Mesodermal cell (in vitro differentiated cells): ENCODE data around the gene POU3F2. TPM values are rescaled to one million over a fixed set of nuclear protein-coding genes. Genes with fewer than 3 reads are reported as not detected.
A peak's percentile ranks its signal among the peaks of the same experiment; 100 is the strongest.

Experiments used
- H3K27ac ChIP-seq: 2 replicates; pipeline ENCODE4 v1.7.0; 2013; ENCODE audit warnings: mild to moderate bottlenecking, low read depth, low read length, moderate library complexity; ENCODE audit not compliant: severe bottlenecking
- H3K36me3 ChIP-seq: 2 replicates; pipeline ENCODE4 v1.7.1; 2013; ENCODE audit warnings: mild to moderate bottlenecking, low read length, moderate library complexity; ENCODE audit not compliant: control insufficient read depth, insufficient read depth
- H3K4me1 ChIP-seq: one replicate; pipeline ENCODE4 v1.7.1; 2013; ENCODE audit warnings: mild to moderate bottlenecking, low read length; ENCODE audit not compliant: insufficient read depth, control insufficient read depth, poor library complexity, severe bottlenecking
- H3K4me3 ChIP-seq: 2 replicates; pipeline ENCODE4 v1.7.0; 2013; ENCODE audit warnings: low read length, control low read depth, mild to moderate bottlenecking; ENCODE audit not compliant: insufficient read depth, poor library complexity, severe bottlenecking; ENCODE audit errors: extremely low read depth
- H3K9me3 ChIP-seq: 2 replicates; pipeline ENCODE4 v1.7.1; 2013; ENCODE audit warnings: mild to moderate bottlenecking, low read length, moderate library complexity; ENCODE audit not compliant: control insufficient read depth
- WGBS, 2 experiments: methylation state at CpG; one replicate each; pipeline ENCODE4 v1.1.5; 2013; ENCODE audit warnings: missing lambda C conversion rate in 2 of 2; ENCODE audit not compliant: insufficient coverage in 2 of 2; 5-methylcytosine and 5-hydroxymethylcytosine counted together
- polyA plus RNA-seq, 2 experiments: library from polyadenylated mRNA; stranded (reverse); fragments of 50-300 nt; gene quantifications; one replicate each; pipeline ENCODE4 v1.2.3, GENCODE V29; 2013

The POU3F2 gene
- 5.0 TPM for polyA plus RNA-seq (2013, experiment 1 of 2)
- polyA plus RNA-seq (2013, experiment 2 of 2): 3.8 TPM

GRCh38 chr6:98834060-98835031 lies at the start of gene POU3F2:
TSS of gene POU3F2 (plus strand) at chr6:98834574. CDS start at chr6:98834874, 300 bp downstream.
- peak within 1 kb of the TSS; percentile 40 for H3K4me3 ChIP-seq
- H3K27ac ChIP-seq: no peak within 1 kb of the TSS
- no peaks in the 10 kb centered on the region for H3K36me3 ChIP-seq
- H3K9me3 ChIP-seq: no peaks in the 10 kb centered on the region
- 0 to 1% methylated on average over 30 to 49 of the region's 83 CpGs for WGBS, 2 experiments
- H3K4me1 ChIP-seq: peaks cover 20% of the 10 kb centered on the region

- 77 to 89% methylated on average over 6 to 7 of the region's 8 CpGs for WGBS, 2 experiments
- Histone ChIP-seq H3K36me3 (no peaks in the 10 kb centered on the region), H3K4me3 (no peak overlapping the region), H3K4me1 (no peaks in the 10 kb centered on the region), H3K9me3 (no peaks in the 10 kb centered on the region), H3K27ac (peak overlapping the region; percentile 46)
Observed at GRCh38 chr6:98787435-98787834, 46.9 kb upstream of the POU3F2 start.

- WGBS, 2 experiments: 29 to 44% methylated on average over 12 to 14 of the region's 15 CpGs
- no peaks in the 10 kb centered on the region for H3K4me1 ChIP-seq
- no peaks in the 10 kb centered on the region for H3K36me3 ChIP-seq
- H3K9me3 ChIP-seq: no peaks in the 10 kb centered on the region
- no peak overlapping the region for H3K4me3 ChIP-seq
- peak overlapping the region; percentile 46 for H3K27ac ChIP-seq
Observed at GRCh38 chr6:98787961-98788360, 46.4 kb upstream of the POU3F2 start.

- Histone ChIP-seq H3K36me3 (no peaks in the 10 kb centered on the region), H3K27ac (no peak overlapping the region)
- WGBS, 2 experiments: 0% methylated on average over 1 of the region's 4 CpGs; no CpG with 5 or more reads in 1 of the 2 experiments
Observed at GRCh38 chr6:98794307-98794842, 40.0 kb upstream of the POU3F2 start.

GRCh38 chr6:98797217-98797994 lies 37.0 kb upstream of the POU3F2 start:
- no peaks in the 10 kb centered on the region for H3K9me3 ChIP-seq
- H3K36me3 ChIP-seq: no peaks in the 10 kb centered on the region
- WGBS, 2 experiments: 86 to 100% methylated on average over 1 of the region's 6 CpGs
- no peaks in the 10 kb centered on the region for H3K4me1 ChIP-seq
- no peak overlapping the region for H3K4me3 ChIP-seq
- no peak overlapping the region for H3K27ac ChIP-seq

More at GRCh38 chr6:98794307-98794842, 40.0 kb upstream of the POU3F2 start:
- no peaks in the 10 kb centered on the region for H3K9me3 ChIP-seq
- H3K4me1 ChIP-seq: no peaks in the 10 kb centered on the region
- H3K4me3 ChIP-seq: no peak overlapping the region

GRCh38 chr6:98800866-98801265 lies 33.5 kb upstream of the POU3F2 start:
- 94 to 100% methylated on average over 2 of the region's 3 CpGs for WGBS, 2 experiments

GRCh38 chr6:98808541-98809210 lies 25.7 kb upstream of the POU3F2 start:
- H3K9me3 ChIP-seq: no peaks in the 10 kb centered on the region
- no peaks in the 10 kb centered on the region for H3K36me3 ChIP-seq
- no peaks in the 10 kb centered on the region for H3K4me1 ChIP-seq
- no peak overlapping the region for H3K27ac ChIP-seq
- WGBS, 2 experiments: 91 to 100% methylated on average over 1 to 2 of the region's 4 CpGs
- H3K4me3 ChIP-seq: no peak overlapping the region

More at GRCh38 chr6:98800866-98801265, 33.5 kb upstream of the POU3F2 start:
- Histone ChIP-seq H3K4me3 (no peak overlapping the region), H3K9me3 (no peaks in the 10 kb centered on the region), H3K4me1 (no peaks in the 10 kb centered on the region), H3K27ac (no peak overlapping the region), H3K36me3 (no peaks in the 10 kb centered on the region)

GRCh38 chr6:98812220-98812619 lies 22.2 kb upstream of the POU3F2 start:
- no peaks in the 10 kb centered on the region for H3K36me3 ChIP-seq
- H3K4me1 ChIP-seq: no peaks in the 10 kb centered on the region
- no CpG with 5 or more reads among the region's 4 CpGs for WGBS, 2 experiments
- H3K9me3 ChIP-seq: no peaks in the 10 kb centered on the region
- no peak overlapping the region for H3K27ac ChIP-seq
- no peak overlapping the region for H3K4me3 ChIP-seq

- Histone ChIP-seq H3K4me3 (no peak overlapping the region), H3K4me1 (no peaks in the 10 kb centered on the region), H3K36me3 (no peaks in the 10 kb centered on the region), H3K27ac (no peak overlapping the region), H3K9me3 (no peaks in the 10 kb centered on the region)
Observed at GRCh38 chr6:98816799-98817198, 17.6 kb upstream of the POU3F2 start.

- Histone ChIP-seq H3K4me1 (no peaks in the 10 kb centered on the region), H3K4me3 (no peak overlapping the region), H3K27ac (no peak overlapping the region), H3K36me3 (no peaks in the 10 kb centered on the region), H3K9me3 (no peaks in the 10 kb centered on the region)
- 86 to 100% methylated on average over 1 to 2 of the region's 2 CpGs for WGBS, 2 experiments
Observed at GRCh38 chr6:98821756-98822405, 12.5 kb upstream of the POU3F2 start.
